NCI-H2196 (cell line): ENCODE data around the gene LEKR1.
"Not testable (repeated sequence)": the region's sequence is repeated elsewhere in the genome, so short reads cannot be mapped to it uniquely, and the experiment has no call there.

ENCODE experiments used
- DNase-seq: peaks from one replicate; lab custom pipeline; 2025; ENCODE audit not compliant: unreplicated experiment; lab: John Stamatoyannopoulos, UW

The LEKR1 gene

DNA sequence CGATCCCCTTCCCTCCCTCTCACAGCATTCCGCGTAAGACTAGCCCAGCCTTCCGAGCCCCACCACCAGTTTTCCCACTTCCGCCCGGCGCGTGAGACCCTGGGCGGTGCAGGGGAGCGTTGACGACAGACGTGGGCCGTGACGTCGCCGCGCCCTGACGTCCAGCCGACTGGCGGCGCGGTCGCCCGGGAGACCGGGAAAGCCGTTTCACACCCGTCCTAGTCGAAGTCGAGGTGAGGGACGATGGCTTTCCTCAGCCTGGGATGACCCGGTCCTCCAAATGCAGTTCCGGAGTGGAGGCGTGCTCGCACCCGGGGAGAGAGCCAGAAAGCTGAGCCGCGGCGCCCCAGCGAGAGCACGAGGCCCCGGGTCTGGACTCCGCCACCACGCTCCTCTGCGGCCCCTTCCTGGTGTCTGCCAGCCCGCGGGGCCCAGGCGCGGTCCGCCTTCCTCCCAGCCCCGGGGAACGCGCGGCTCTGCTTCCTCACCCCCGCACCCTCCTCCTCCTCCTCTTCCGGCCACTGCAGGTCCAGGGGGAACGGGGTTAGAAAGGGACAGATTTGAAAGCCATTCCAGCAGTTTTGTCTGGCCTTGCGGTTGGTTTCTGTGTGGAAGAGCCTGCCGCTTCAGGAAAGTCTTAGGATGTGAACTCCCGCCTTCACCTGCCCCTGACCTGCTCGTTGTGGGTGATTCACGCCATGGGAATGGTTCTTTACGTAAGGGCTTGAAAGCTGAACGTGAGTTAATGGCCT lies at the start of gene LEKR1:
TSS of gene LEKR1 (plus strand) at position 210 of the 752 bp plus-strand sequence. CDS start 2,977 bp downstream, outside the sequence.
- peak; percentile 92 for DNase-seq

DNA sequence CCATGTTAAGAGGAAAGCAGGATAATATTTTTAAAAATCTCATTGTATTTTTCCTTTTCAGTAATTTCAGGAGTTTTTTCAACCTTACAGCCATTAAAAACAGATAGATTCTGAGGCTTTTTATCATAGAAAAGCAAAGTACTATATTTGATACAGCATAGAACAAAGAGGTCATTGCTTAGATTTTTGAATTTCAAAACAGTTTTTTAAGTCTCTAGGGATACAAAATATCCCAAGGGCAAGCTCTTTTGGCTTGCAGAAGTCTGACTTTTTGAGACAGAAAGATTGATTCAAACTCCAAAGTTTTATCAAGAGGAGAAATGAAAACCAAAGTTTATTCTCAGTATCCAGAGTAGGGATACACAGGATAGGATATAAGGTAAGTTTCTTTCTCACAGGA lies 49.3 kb upstream of the LEKR1 start:
- no peak for DNase-seq

GRCh38 chr3:156781310-156782230 lies 44.6 kb upstream of the LEKR1 start:
- no peak for DNase-seq

- DNase-seq, result no peak
These were observed 43.8 kb upstream of the LEKR1 start for GRCh38 chr3:156782319-156782718.

DNA sequence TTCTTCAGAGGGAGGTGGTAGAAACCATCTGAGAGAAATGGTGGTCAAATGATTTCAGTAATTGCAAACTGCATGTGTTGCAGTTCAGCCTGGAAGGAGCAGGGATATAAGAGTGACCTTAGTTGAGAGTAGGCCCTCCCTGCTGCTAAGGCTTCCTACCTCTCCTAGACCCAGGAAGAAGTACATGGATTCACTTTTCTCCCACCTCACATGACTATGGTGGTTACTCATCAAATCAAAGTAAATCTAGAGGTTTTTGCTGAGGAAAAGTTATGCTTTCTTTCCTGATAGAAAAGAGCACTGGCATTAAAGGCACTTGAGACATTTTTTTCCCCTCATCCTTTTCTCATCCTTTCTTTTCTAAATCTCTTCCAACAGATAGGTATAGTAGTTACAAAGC lies 43.2 kb upstream of the LEKR1 start:
- DNase-seq, result no peak

GRCh38 chr3:156787001-156787400 lies 39.2 kb upstream of the LEKR1 start:
- DNase-seq, result no peak

- no peak for DNase-seq
These were observed 38.1 kb upstream of the LEKR1 start for GRCh38 chr3:156787926-156788663.

DNA sequence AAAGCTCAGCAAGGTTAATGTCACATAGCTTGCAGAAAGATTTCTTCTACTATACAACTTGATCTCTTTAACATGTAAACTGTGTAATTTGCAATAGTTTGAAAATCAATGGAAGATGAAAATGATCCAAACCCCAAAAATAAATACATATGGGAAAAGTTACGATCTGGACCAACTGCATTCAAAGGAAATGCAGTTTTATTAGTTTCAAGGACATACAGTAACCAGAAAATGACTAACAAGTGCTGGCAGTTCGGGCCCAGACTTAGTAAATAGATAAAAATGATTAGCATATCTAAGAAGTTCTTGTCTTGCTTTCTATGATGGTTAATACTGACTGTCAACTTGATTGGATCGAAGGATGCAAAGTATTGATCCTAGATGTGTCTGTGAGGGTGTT lies 37.3 kb upstream of the LEKR1 start:
- no peak for DNase-seq

DNA sequence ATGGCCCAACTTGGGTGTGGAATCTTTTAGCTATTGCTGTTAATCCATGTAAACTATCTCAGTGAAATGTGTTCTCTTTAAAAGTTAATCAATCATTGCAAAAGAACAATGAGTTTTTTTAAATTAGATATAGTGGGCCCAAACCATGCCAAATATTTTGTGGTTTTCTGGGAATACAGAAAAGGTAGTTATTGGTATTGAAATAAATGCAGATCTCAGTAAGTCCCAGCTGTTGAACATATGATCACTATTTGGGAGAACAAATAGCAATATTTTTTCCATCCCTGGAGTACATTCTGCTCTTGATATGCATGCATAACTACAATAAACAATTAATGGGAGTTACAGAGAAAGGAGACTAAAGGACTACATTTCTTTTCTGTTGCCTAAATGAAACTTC lies 36.0 kb upstream of the LEKR1 start:
- DNase-seq, result no peak

- DNase-seq, result no peak
These were observed 34.0 kb upstream of the LEKR1 start for GRCh38 chr3:156792114-156792513.

GRCh38 chr3:156792536-156792935 lies 33.6 kb upstream of the LEKR1 start:
- DNase-seq, result no peak

GRCh38 chr3:156792945-156793344 lies 33.2 kb upstream of the LEKR1 start:
- peak; percentile 13 for DNase-seq

DNA sequence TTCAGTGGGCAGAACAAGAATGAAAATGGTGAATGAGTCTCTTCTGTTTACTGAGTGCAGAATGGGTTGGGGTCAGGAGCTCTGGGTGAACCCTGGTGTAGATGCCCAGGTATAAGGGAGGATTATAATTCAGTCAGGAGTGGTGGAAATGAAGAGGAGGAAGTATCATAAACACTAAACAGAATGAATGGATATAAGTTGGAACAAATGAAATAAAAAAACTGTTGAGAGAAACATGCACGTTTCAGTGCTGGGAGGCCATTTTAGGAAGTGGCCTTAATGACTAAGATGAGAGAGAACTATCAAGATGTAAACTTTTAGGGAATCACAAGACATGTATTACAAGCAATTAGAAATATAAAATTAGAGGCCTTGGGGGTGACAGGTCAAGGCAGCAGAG lies 32.8 kb upstream of the LEKR1 start:
- DNase-seq, result no peak

DNA sequence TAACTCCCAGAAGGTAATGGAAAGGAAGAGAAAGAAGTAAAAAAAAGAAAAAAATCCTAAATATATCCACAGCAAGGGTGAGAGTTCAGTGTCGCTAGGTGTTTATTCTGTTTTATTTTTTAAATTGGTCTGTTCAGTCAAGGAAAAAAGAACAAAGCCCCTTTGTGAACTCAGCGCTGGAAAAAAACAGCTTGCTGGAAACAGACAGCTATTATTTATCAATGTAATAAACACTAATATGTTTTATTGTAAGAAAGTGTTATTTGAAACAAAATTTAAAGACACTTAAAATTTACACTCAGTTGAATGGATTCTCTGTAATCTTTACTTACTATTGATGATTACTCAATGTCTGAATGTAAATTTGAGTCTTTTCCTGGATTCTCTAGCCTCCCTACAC lies 32.3 kb upstream of the LEKR1 start:
- DNase-seq, result no peak

GRCh38 chr3:156795890-156796481 lies 30.2 kb upstream of the LEKR1 start:
- no peak for DNase-seq

DNA sequence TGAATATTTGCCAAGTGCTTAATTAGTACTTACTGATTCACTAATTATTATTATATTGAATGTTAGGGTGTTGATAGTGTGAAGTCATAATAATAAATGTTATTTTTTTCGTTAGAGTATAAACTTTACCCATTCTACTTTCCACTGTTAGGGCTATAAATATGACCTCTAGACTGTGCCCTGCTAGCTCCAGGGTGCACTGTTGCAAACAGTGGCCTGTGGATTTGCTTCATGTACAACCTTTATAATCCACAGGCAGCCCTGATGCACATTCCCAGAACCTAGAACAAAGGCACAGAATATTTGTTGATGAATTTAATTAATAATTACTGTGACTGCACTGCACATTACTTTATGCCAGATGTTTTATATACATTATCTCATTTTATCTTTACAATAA lies 28.8 kb upstream of the LEKR1 start:
- DNase-seq, result no peak

- not testable (repeated sequence) for DNase-seq
These were observed 25.9 kb upstream of the LEKR1 start for GRCh38 chr3:156800287-156800686.

DNA sequence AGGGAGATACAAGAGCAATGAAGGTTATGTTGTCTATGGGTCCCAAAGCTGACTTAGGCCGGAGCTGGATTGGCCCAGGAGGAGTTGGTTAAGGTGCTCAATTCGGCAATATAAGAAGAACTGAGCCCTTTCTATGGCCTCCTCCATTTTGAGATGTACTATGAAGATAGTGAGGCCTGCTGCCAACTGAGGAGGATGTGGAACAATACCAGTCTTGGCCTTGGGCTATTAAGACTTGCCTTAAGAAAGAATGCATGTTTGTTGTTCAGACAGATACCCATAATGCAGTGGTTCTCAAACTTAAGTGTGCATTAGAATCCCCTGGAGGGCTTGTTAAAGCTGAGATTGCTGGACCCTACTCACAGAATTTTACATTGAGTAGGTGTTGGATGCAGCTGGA lies 24.4 kb upstream of the LEKR1 start:
- DNase-seq, result no peak

GRCh38 chr3:156802821-156803606 lies 23.1 kb upstream of the LEKR1 start:
- no peak for DNase-seq
